Panc1 (cell line): ENCODE data around the gene RAB3D.

Experiments used
- POLR2AphosphoS5 ChIP-seq: IDR thresholded peaks from 2 replicates; pipeline ENCODE4 v1.6.1; 2012; ENCODE audit warnings: mild to moderate bottlenecking, low read depth, low read length, moderate library complexity
- TF ChIP-seq, protein P1 (sequence below): fragments of 450-650 bp; IDR thresholded peaks from 2 replicates; pipeline ENCODE4 v1.5.1; 2017; ENCODE audit warnings: mild to moderate bottlenecking

DNA sequence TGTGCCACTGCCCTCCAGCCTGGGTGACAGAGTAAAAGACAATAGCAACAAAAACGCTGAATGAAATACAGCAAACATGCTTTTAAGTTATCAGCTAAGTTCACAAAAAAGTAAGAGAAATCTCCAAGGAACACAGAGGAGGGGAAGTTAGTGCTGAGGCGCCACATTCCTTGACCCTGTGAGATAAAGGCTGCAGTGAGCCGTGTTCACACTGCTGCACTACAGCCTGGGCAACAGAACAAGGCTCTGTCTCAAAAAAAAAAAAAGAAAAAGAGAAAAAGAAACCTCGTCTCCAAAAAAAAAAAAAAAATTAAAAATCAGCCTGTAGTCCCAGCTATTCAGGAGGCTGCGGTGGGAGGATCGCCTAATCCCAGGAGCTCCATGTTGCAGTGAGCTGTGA is 60.8 kb downstream of the RAB3D start:
- TF ChIP-seq, protein P1, sequence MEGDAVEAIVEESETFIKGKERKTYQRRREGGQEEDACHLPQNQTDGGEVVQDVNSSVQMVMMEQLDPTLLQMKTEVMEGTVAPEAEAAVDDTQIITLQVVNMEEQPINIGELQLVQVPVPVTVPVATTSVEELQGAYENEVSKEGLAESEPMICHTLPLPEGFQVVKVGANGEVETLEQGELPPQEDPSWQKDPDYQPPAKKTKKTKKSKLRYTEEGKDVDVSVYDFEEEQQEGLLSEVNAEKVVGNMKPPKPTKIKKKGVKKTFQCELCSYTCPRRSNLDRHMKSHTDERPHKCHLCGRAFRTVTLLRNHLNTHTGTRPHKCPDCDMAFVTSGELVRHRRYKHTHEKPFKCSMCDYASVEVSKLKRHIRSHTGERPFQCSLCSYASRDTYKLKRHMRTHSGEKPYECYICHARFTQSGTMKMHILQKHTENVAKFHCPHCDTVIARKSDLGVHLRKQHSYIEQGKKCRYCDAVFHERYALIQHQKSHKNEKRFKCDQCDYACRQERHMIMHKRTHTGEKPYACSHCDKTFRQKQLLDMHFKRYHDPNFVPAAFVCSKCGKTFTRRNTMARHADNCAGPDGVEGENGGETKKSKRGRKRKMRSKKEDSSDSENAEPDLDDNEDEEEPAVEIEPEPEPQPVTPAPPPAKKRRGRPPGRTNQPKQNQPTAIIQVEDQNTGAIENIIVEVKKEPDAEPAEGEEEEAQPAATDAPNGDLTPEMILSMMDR: no peak
- no peak for TF ChIP-seq POLR2AphosphoS5
